ENCODE results near the gene CDH4.

- TF ChIP-seq, protein P1, sequence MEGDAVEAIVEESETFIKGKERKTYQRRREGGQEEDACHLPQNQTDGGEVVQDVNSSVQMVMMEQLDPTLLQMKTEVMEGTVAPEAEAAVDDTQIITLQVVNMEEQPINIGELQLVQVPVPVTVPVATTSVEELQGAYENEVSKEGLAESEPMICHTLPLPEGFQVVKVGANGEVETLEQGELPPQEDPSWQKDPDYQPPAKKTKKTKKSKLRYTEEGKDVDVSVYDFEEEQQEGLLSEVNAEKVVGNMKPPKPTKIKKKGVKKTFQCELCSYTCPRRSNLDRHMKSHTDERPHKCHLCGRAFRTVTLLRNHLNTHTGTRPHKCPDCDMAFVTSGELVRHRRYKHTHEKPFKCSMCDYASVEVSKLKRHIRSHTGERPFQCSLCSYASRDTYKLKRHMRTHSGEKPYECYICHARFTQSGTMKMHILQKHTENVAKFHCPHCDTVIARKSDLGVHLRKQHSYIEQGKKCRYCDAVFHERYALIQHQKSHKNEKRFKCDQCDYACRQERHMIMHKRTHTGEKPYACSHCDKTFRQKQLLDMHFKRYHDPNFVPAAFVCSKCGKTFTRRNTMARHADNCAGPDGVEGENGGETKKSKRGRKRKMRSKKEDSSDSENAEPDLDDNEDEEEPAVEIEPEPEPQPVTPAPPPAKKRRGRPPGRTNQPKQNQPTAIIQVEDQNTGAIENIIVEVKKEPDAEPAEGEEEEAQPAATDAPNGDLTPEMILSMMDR (conservative IDR thresholded peaks at IDR 0.05): no peak
- no peak for TF ChIP-seq ZFX (IDR thresholded peaks at IDR 0.05)
Measured at GRCh38 chr20:61436283-61436666, 184.2 kb downstream of the CDH4 start.

All from C4-2B (cell line).